Measurements from ENCODE around the gene RAB11FIP3.

Gene RAB11FIP3

DNA sequence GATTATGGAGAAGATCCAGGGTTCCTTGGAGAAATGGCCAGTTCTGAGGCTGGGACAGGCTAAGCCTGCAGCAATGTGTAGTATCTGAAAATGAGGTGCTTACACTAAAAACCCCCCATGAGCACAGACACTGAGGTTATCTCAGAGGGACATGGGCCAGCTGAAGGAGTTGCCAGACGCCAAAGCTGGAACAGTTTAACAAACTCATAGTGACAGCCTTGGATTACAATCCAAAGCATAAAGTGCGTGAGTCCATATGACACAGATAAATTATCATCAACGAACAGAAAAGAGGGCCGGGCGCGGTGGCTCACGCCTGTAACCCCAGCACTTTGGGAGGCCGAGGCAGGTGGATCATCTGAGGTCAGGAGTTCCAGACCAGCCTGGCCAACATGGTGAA, 90.9 kb downstream of the RAB11FIP3 start:
- H3K27ac ChIP-seq, result no peak overlapping the region
- TF ChIP-seq, protein P1, sequence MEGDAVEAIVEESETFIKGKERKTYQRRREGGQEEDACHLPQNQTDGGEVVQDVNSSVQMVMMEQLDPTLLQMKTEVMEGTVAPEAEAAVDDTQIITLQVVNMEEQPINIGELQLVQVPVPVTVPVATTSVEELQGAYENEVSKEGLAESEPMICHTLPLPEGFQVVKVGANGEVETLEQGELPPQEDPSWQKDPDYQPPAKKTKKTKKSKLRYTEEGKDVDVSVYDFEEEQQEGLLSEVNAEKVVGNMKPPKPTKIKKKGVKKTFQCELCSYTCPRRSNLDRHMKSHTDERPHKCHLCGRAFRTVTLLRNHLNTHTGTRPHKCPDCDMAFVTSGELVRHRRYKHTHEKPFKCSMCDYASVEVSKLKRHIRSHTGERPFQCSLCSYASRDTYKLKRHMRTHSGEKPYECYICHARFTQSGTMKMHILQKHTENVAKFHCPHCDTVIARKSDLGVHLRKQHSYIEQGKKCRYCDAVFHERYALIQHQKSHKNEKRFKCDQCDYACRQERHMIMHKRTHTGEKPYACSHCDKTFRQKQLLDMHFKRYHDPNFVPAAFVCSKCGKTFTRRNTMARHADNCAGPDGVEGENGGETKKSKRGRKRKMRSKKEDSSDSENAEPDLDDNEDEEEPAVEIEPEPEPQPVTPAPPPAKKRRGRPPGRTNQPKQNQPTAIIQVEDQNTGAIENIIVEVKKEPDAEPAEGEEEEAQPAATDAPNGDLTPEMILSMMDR (conservative IDR thresholded peaks at IDR 0.05), result no peak

GRCh38 chr16:518858-519257, 93.4 kb downstream of the RAB11FIP3 start:
- TF ChIP-seq, protein P1 (conservative IDR thresholded peaks at IDR 0.05), result no peak

DNA sequence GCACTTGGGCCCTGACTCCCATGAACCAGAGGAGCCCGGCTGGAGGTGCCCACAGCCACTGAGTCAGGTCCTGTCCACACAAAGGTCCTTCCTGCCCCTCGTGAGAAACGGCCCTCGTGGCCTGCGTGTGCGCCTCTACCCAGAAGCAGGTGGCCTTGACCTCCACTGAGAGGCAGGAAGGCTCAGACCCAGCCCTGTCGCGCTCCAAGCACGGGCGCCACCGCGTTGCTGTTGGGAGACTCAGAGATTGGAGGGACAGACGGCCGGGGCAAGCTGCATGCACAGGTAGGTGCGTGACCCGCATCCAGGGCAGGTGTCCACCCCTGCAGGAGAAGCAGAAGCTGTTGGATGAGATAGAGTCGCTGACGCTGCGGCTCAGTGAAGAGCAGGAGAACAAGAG, 94.0 kb downstream of the RAB11FIP3 start:
- no peak overlapping the region for H3K27ac ChIP-seq
- TF ChIP-seq, protein P1 (conservative IDR thresholded peaks at IDR 0.05), result no peak

More at GRCh38 chr16:518858-519257, 93.4 kb downstream of the RAB11FIP3 start:
- no peak overlapping the region for H3K27ac ChIP-seq

DNA sequence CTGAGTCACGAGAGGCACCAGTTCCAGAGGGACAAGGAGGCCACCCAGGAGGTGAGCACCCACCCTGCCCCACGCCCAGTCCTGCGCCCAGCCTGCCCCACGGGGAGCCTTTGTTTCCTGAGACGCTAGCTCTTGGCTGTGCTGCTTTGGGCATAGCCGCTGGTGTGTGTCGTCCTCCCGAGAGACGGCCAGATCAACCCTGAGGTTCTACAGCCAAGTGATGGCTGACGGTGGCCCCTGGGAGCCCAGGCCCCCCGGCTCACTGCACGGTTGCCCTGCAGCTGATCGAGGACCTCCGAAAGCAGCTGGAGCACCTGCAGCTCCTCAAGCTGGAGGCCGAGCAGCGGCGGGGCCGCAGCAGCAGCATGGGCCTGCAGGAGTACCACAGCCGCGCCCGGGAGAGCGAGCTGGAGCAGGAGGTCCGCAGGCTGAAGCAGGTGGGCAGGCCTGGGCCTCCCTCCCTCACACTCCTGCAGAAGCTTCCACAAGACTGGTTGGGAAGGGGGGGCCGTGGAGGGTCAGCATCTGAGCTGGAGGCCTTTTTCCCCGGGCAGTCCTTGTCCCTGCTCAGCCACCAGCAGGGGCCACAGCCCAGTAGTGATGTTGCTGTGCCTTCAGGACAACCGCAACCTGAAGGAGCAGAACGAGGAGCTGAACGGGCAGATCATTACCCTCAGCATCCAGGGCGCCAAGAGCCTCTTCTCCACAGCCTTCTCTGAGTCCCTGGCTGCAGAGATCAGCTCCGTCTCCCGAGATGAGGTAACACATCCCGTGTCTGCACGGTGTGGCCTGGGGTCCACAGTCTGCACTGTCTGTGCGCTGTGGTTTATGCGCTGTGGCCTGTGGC, 94.6 kb downstream of the RAB11FIP3 start:
- no peak overlapping the region for H3K27ac ChIP-seq
- TF ChIP-seq, protein P1 (conservative IDR thresholded peaks at IDR 0.05), result no peak

GRCh38 chr16:520847-521246, 95.4 kb downstream of the RAB11FIP3 start:
- TF ChIP-seq, protein P1 (conservative IDR thresholded peaks at IDR 0.05), result no peak
- H3K27ac ChIP-seq, result no peak overlapping the region

- TF ChIP-seq, protein P1 (conservative IDR thresholded peaks at IDR 0.05), result no peak
- no peak overlapping the region for H3K27ac ChIP-seq
These were observed 96.1 kb downstream of the RAB11FIP3 start for GRCh38 chr16:521381-522210.

All from VCaP (cell line).